ENCODE data around the gene UBASH3A. TPM values are rescaled to one million over a fixed set of nuclear protein-coding genes. Genes with fewer than 3 reads are reported as not detected.

UBASH3A gene
- total and polyA plus RNA-seq, 2 donors (not counting 1 experiment from before 2014, with no cell fraction given), result not detected

DNA sequence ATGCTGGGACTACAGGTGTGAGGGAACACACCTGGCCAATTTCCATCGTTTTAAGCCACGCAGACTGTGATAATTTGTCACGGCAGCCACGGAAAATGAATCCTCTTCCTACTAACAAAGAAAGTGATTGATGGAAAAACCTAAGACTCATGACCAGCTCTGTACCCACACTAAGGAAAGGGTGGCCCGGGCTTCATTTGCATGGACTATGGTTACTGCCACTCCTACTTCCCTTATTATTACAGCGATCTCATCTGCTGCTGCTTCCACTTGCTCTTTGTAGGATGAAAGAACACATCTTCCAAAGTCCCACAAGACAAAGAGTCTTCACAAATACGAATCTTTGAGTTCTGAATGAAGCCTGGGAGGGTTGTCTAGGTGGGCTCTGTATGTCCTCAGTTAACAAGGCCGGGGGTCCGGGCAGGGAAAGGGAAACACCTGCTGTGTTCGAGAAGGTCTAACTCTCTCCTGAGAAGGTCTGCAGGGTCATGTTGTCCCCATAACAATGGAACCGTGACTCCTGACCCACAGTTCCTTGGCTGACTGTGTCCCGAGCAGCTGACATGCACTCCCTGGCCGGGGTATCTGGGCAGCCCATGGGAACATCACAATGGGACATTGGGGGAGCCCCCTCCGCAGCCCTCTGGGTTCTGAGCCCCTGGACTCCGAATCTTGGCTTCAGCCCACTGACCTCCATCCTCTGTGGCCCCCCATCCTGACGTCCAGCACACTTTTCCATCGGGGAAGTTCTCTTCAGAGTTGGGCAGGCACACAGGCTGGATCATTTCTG, 24.1 kb upstream of the UBASH3A start:
- H3K27ac ChIP-seq (ENCODE audit: insufficient read depth, low read length), result no peak overlapping the region
- no peak for DNase-seq (ENCODE audit: low read depth in 2 of 2)
- no peaks in the 10 kb centered on the region for H3K4me1 ChIP-seq (ENCODE audit: control insufficient read depth, extremely low read depth, insufficient read depth, low read length)
- no peaks in the 10 kb centered on the region for H3K79me2 ChIP-seq (ENCODE audit: control insufficient read depth, insufficient read depth, low read length)
- no peak overlapping the region for H3K4me3 ChIP-seq (replicated peaks in 1 of 4; ENCODE audit: control extremely low read depth in 1 of 4, insufficient read depth in 1 of 4, low read depth in 3 of 4, low read length in 4 of 4)
- no peaks in the 10 kb centered on the region for H4K20me1 ChIP-seq (ENCODE audit: control insufficient read depth, extremely low read depth, insufficient read depth, low read length)
- no peaks in the 10 kb centered on the region for H3K36me3 ChIP-seq (ENCODE audit: control insufficient read depth, insufficient read depth, low read length)
- no peaks in the 10 kb centered on the region for H3K27me3 ChIP-seq (ENCODE audit: control insufficient read depth, insufficient read depth, low read length)
- H2AFZ ChIP-seq (ENCODE audit: low read length), result no peak overlapping the region
- TF ChIP-seq EZH2 (IDR thresholded peaks at IDR 0.05; ENCODE audit: low read length, missing control alignments), result no peak
- H3K9ac ChIP-seq (ENCODE audit: insufficient read depth, low read length), result no peak overlapping the region
- no peak overlapping the region for H3K4me2 ChIP-seq (ENCODE audit: extremely low read depth, insufficient read depth, low read length)
- H3K9me3 ChIP-seq (ENCODE audit: control insufficient read depth, insufficient read depth, low read depth, low read length), result no peaks in the 10 kb centered on the region

DNA sequence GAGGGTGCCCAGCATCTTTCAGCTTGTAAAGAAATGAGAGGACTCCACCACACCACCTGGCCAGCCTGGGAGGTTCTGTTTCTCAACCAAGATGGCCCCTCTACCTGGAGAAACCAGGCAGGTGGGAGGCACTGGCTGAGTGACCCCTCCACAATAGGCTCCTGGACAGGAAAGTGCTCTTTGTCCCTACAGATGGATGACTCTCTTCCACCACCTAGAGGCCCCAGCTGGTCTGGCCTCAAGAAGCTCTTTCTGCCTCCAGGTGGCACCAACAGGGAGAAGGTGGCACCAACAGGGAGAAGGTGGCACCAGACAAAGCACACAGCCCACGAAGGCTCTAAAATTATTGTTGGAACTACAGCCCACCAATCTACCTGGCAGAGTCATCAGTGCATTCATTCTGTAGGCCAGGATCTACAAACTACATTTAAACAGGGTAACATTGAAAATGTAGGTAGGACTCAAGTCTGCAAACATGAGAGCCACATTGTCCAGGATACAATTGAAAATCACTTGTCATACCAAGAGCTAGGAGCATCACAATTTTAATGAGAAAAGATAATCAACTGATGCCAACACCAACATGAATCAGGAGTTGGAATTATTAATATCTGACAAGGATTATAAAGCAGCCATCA, 22.2 kb upstream of the UBASH3A start:
- Histone ChIP-seq H4K20me1 (ENCODE audit: control insufficient read depth, extremely low read depth, insufficient read depth, low read length) (no peaks in the 10 kb centered on the region), H2AFZ (ENCODE audit: low read length) (no peak overlapping the region), H3K36me3 (ENCODE audit: control insufficient read depth, insufficient read depth, low read length) (no peaks in the 10 kb centered on the region), H3K9ac (ENCODE audit: insufficient read depth, low read length) (no peak overlapping the region), H3K4me2 (ENCODE audit: extremely low read depth, insufficient read depth, low read length) (no peak overlapping the region), H3K4me3 (replicated peaks in 1 of 4; ENCODE audit: control extremely low read depth in 1 of 4, insufficient read depth in 1 of 4, low read depth in 3 of 4, low read length in 4 of 4) (no peak overlapping the region), H3K27ac (ENCODE audit: insufficient read depth, low read length) (no peak overlapping the region), H3K9me3 (ENCODE audit: control insufficient read depth, insufficient read depth, low read depth, low read length) (no peaks in the 10 kb centered on the region), H3K4me1 (ENCODE audit: control insufficient read depth, extremely low read depth, insufficient read depth, low read length) (no peaks in the 10 kb centered on the region), H3K27me3 (ENCODE audit: control insufficient read depth, insufficient read depth, low read length) (no peaks in the 10 kb centered on the region), H3K79me2 (ENCODE audit: control insufficient read depth, insufficient read depth, low read length) (no peaks in the 10 kb centered on the region)
- TF ChIP-seq, protein P1, sequence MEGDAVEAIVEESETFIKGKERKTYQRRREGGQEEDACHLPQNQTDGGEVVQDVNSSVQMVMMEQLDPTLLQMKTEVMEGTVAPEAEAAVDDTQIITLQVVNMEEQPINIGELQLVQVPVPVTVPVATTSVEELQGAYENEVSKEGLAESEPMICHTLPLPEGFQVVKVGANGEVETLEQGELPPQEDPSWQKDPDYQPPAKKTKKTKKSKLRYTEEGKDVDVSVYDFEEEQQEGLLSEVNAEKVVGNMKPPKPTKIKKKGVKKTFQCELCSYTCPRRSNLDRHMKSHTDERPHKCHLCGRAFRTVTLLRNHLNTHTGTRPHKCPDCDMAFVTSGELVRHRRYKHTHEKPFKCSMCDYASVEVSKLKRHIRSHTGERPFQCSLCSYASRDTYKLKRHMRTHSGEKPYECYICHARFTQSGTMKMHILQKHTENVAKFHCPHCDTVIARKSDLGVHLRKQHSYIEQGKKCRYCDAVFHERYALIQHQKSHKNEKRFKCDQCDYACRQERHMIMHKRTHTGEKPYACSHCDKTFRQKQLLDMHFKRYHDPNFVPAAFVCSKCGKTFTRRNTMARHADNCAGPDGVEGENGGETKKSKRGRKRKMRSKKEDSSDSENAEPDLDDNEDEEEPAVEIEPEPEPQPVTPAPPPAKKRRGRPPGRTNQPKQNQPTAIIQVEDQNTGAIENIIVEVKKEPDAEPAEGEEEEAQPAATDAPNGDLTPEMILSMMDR (conservative IDR thresholded peaks at IDR 0.05 in 1 of 2, IDR thresholded peaks at IDR 0.05 in 1 of 2; ENCODE audit: low read depth in 1 of 2, low read length in 2 of 2), result peak; percentile 32 to 78
- no peak for TF ChIP-seq EZH2 (IDR thresholded peaks at IDR 0.05; ENCODE audit: low read length, missing control alignments)
- peak; percentile 26 to 43 for DNase-seq (ENCODE audit: low read depth in 2 of 2)

DNA sequence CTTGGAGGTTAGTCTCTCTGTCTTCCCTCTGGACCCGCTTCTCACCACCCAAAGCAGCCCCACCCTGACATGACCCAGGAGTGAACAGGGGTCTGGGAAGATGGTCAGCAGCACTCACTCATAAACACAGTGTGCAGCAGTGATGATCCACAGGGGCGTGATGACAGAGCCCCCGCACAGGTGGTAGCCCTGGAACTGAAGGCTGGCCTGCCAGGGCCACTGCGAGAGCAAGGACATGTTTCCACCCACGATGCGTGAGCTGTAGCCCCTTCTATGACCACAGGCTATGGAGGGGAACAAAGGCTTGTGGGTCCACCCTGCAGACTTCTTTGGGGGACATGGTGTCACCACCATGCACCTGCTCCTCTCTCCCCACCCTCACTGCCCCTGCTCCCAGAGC, 20.8 kb upstream of the UBASH3A start:
- Histone ChIP-seq H3K4me1 (ENCODE audit: control insufficient read depth, extremely low read depth, insufficient read depth, low read length) (no peaks in the 10 kb centered on the region), H4K20me1 (ENCODE audit: control insufficient read depth, extremely low read depth, insufficient read depth, low read length) (no peaks in the 10 kb centered on the region), H2AFZ (ENCODE audit: low read length) (no peak overlapping the region), H3K9ac (ENCODE audit: insufficient read depth, low read length) (no peak overlapping the region), H3K79me2 (ENCODE audit: control insufficient read depth, insufficient read depth, low read length) (no peaks in the 10 kb centered on the region), H3K4me3 (replicated peaks in 1 of 4; ENCODE audit: control extremely low read depth in 1 of 4, insufficient read depth in 1 of 4, low read depth in 3 of 4, low read length in 4 of 4) (no peak overlapping the region), H3K27ac (ENCODE audit: insufficient read depth, low read length) (no peak overlapping the region), H3K27me3 (ENCODE audit: control insufficient read depth, insufficient read depth, low read length) (no peaks in the 10 kb centered on the region), H3K36me3 (ENCODE audit: control insufficient read depth, insufficient read depth, low read length) (no peaks in the 10 kb centered on the region), H3K9me3 (ENCODE audit: control insufficient read depth, insufficient read depth, low read depth, low read length) (no peaks in the 10 kb centered on the region), H3K4me2 (ENCODE audit: extremely low read depth, insufficient read depth, low read length) (no peak overlapping the region)
- no peak for DNase-seq (ENCODE audit: low read depth in 2 of 2)
- no peak for TF ChIP-seq EZH2 (IDR thresholded peaks at IDR 0.05; ENCODE audit: low read length, missing control alignments)
- TF ChIP-seq, protein P1 (conservative IDR thresholded peaks at IDR 0.05 in 1 of 2, IDR thresholded peaks at IDR 0.05 in 1 of 2; ENCODE audit: low read depth in 1 of 2, low read length in 2 of 2), result no peak
